HG02798 (cell line): ENCODE measurements around the gene PRAC1.
"Not testable (repeated sequence)": the region's sequence is repeated elsewhere in the genome, so short reads cannot be mapped to it uniquely, and the experiment has no call there.

Experiments used
- ATAC-seq: cut with Tn5 transposase; IDR thresholded peaks from one replicate; pipeline ENCODE4 v1.9.1; 2021; ENCODE audit warnings: mild to moderate bottlenecking; ENCODE audit not compliant: unreplicated experiment, poor library complexity

The PRAC1 gene

GRCh38 chr17:48727415-48728175, 5.3 kb upstream of the PRAC1 start:
- ATAC-seq: no peak

- no peak for ATAC-seq
These were observed 4.6 kb upstream of the PRAC1 start for GRCh38 chr17:48726916-48727286.

GRCh38 chr17:48726114-48726915, 4.0 kb upstream of the PRAC1 start:
- ATAC-seq: no peak

GRCh38 chr17:48725288-48726064, 3.2 kb upstream of the PRAC1 start:
- no peak for ATAC-seq

GRCh38 chr17:48725004-48725287, 2.6 kb upstream of the PRAC1 start:
- ATAC-seq: no peak

GRCh38 chr17:48724251-48725003, 2.1 kb upstream of the PRAC1 start:
- ATAC-seq: peak; percentile 50

GRCh38 chr17:48723423-48724250, 1.3 kb upstream of the PRAC1 start:
- no peak for ATAC-seq

GRCh38 chr17:48722915-48723422, 651 bp upstream of the PRAC1 start, which contains the start of gene PRAC2:
Gene PRAC2, plus strand, starts transcription at chr17:48723185. Its CDS starts 1,226 bp downstream, at chr17:48724411.
- no peak for ATAC-seq

- no peak for ATAC-seq
These were observed 1.3 kb downstream of the PRAC1 start for GRCh38 chr17:48721009-48721402.

GRCh38 chr17:48720266-48721008, 1.9 kb downstream of the PRAC1 start:
- ATAC-seq: no peak

GRCh38 chr17:48719642-48720265, 2.6 kb downstream of the PRAC1 start:
- no peak for ATAC-seq

GRCh38 chr17:48718761-48719641, 3.3 kb downstream of the PRAC1 start:
- no peak for ATAC-seq

- ATAC-seq: no peak
These were observed 4.0 kb downstream of the PRAC1 start for GRCh38 chr17:48718227-48718760.

GRCh38 chr17:48717367-48718226, 4.7 kb downstream of the PRAC1 start:
- no peak for ATAC-seq

GRCh38 chr17:48716549-48716948, 5.8 kb downstream of the PRAC1 start:
- not testable (repeated sequence) for ATAC-seq
